SU-DHL-6 (cell line): ENCODE results near the gene ZSCAN25.

Experiments used
- EZH2phosphoT487 ChIP-seq: fragments of 200-600 bp; sonication (generic), shearing (Covaris generic); conservative IDR thresholded peaks from 2 replicates; pipeline ENCODE4 v1.6.1; 2018; ENCODE audit warnings: mild to moderate bottlenecking, antibody characterized with exemption, low read length, moderate library complexity, mixed read lengths
- TF ChIP-seq, protein P1 (sequence below): fragments of 200-600 bp; sonication (generic); IDR thresholded peaks from one replicate; pipeline ENCODE4 v1.5.1; 2017; ENCODE audit warnings: antibody characterized with exemption, mild to moderate bottlenecking, low read length, moderate library complexity; ENCODE audit not compliant: insufficient read depth, poor library complexity, severe bottlenecking

DNA sequence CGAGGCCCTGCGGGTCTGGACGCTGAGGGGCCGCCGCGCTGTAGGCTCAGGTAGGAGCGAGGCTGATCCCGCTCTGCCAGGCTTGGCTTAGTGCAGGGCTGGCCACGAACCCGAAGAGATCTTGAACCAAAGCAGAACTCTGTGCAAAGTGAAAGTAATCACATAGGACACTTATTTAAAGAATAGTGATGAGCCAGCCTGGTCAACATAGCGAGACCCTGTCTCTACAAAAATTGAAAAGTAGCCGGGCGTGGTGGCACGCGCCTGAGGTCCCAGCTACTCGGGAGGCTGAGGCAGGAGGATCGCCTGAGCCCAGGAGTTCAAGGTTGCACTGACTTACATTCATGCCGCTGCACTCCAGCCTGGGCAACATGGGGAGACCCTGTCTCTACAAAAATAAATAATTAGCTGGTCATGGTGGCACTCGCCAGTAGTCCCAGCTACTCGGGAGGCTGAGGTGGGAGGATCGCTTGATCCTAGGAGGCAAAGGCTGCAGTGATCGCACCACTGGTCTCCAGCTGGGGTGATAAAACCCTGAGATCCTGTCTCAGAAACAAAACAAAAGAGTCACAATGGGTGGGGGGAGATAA is 541 bp downstream of the ZSCAN25 start:
- TF ChIP-seq, protein P1, sequence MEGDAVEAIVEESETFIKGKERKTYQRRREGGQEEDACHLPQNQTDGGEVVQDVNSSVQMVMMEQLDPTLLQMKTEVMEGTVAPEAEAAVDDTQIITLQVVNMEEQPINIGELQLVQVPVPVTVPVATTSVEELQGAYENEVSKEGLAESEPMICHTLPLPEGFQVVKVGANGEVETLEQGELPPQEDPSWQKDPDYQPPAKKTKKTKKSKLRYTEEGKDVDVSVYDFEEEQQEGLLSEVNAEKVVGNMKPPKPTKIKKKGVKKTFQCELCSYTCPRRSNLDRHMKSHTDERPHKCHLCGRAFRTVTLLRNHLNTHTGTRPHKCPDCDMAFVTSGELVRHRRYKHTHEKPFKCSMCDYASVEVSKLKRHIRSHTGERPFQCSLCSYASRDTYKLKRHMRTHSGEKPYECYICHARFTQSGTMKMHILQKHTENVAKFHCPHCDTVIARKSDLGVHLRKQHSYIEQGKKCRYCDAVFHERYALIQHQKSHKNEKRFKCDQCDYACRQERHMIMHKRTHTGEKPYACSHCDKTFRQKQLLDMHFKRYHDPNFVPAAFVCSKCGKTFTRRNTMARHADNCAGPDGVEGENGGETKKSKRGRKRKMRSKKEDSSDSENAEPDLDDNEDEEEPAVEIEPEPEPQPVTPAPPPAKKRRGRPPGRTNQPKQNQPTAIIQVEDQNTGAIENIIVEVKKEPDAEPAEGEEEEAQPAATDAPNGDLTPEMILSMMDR = no peak
- no peak for TF ChIP-seq EZH2phosphoT487
